Right atrium auricular region (tissue), 2 donors: ENCODE measurements around the gene PRKRIP1. TPM values are rescaled to one million over a fixed set of nuclear protein-coding genes. Genes with fewer than 3 reads are reported as not detected.
"Not testable (repeated sequence)": the region's sequence is repeated elsewhere in the genome, so short reads cannot be mapped to it uniquely, and the experiment has no call there.

Experiments used
- DNase-seq: peaks from one replicate; pipeline ENCODE4 v3.0.0-alpha.2; 2019; ENCODE audit warnings: low spot score
- H3K27ac ChIP-seq, 2 donors: fragments of 200-600 bp; sonication (generic); 1 replicate in 1 of 2; 2 replicates in 1 of 2; pipeline ENCODE4 v1.5.1; 2016 to 2019
- H3K27me3 ChIP-seq, 2 donors: fragments of 200-600 bp; sonication (generic); one replicate each; pipeline versions ENCODE4 v1.5.1 to v1.6.0; 2017 to 2019
- H3K36me3 ChIP-seq: fragments of 200-600 bp; sonication (generic); one replicate; pipeline ENCODE4 v1.5.1; 2016
- H3K4me1 ChIP-seq, 2 donors: fragments of 200-600 bp; sonication (generic); one replicate each; pipeline versions ENCODE4 v1.5.1 to v1.6.0; 2017 to 2019
- H3K4me3 ChIP-seq, 2 donors: fragments of 200-600 bp; sonication (generic); 1 replicate in 1 of 2; 2 replicates in 1 of 2; pipeline ENCODE4 v1.5.1; 2017 to 2019; ENCODE audit warnings: mild to moderate bottlenecking in 1 of 2, moderate library complexity in 1 of 2
- H3K9me3 ChIP-seq, 2 donors: fragments of 200-600 bp; sonication (generic); one replicate each; pipeline ENCODE4 v1.5.1; 2019
- CTCF ChIP-seq, 2 donors: fragments of 200-600 bp; sonication (generic); IDR thresholded peaks; one replicate each; pipeline ENCODE4 v1.5.1; 2019; ENCODE audit warnings: antibody characterized with exemption in 2 of 2
- total RNA-seq, 2 donors: library from RNA; depleted of rRNA; stranded (reverse); fragments of >200 nt; gene quantifications; one replicate each; pipeline ENCODE4 v1.1.0, GENCODE V29; 2016

Gene PRKRIP1
- 1 to 10 TPM; 9.6 to 9.8 TPM for total RNA-seq

- H3K9me3 ChIP-seq = no peaks in the 10 kb centered on the region
- peak within 1 kb of the TSS; percentile 71 to 76 for H3K27ac ChIP-seq
- peak within 1 kb of the TSS; percentile 61 to 86 for H3K4me3 ChIP-seq
- peak; percentile 91 for DNase-seq
- no peak for TF ChIP-seq CTCF (IDR thresholded peaks at IDR 0.05)
- H3K27me3 ChIP-seq = no peaks in the 10 kb centered on the region
- H3K36me3 ChIP-seq = peaks cover 18% of the 10 kb centered on the region
- H3K4me1 ChIP-seq = peaks cover 0 to 10% of the 10 kb centered on the region in 2 donors
Observed at GRCh38 chr7:102395873-102396709, at the start of gene PRKRIP1. TSS of gene PRKRIP1 (plus strand) at chr7:102396363. CDS start at chr7:102396412, 49 bp downstream.

GRCh38 chr7:102346983-102347382 is 49.2 kb upstream of the PRKRIP1 start:
- DNase-seq, H3K27me3 ChIP-seq, H3K36me3 ChIP-seq, H3K27ac ChIP-seq, H3K9me3 ChIP-seq, H3K4me1 ChIP-seq, H3K4me3 ChIP-seq: not testable (repeated sequence)

- H3K4me3 ChIP-seq, H3K9me3 ChIP-seq, DNase-seq, H3K4me1 ChIP-seq, H3K27me3 ChIP-seq, H3K36me3 ChIP-seq, H3K27ac ChIP-seq: not testable (repeated sequence)
Observed at GRCh38 chr7:102356344-102356743, 39.8 kb upstream of the PRKRIP1 start, which contains the start of gene SPDYE6. TSS of gene SPDYE6 (minus strand) at chr7:102356444. CDS start at chr7:102356023, 421 bp downstream.

GRCh38 chr7:102363549-102364393 is 32.4 kb upstream of the PRKRIP1 start:
- H3K9me3 ChIP-seq, H3K27me3 ChIP-seq, H3K4me1 ChIP-seq, H3K36me3 ChIP-seq: not testable (repeated sequence)
- Histone ChIP-seq H3K4me3 (peak overlapping the region; percentile 89 to 98), H3K27ac (peak overlapping the region; percentile 94 to 95)
- peak; percentile 98 for DNase-seq
- peak in 1 of 2 donors; percentile 30 for TF ChIP-seq CTCF (IDR thresholded peaks at IDR 0.05)

GRCh38 chr7:102364394-102364886 is 31.7 kb upstream of the PRKRIP1 start:
- H3K9me3 ChIP-seq, H3K4me1 ChIP-seq, H3K27me3 ChIP-seq, H3K36me3 ChIP-seq, DNase-seq: not testable (repeated sequence)
- Histone ChIP-seq H3K27ac (peak overlapping the region; percentile 94 to 95), H3K4me3 (peak overlapping the region; percentile 89 to 98)

- not testable (repeated sequence) for H3K9me3 ChIP-seq, H3K36me3 ChIP-seq, H3K27ac ChIP-seq, H3K4me3 ChIP-seq, DNase-seq, H3K27me3 ChIP-seq, H3K4me1 ChIP-seq
Observed at GRCh38 chr7:102365390-102365789, 30.8 kb upstream of the PRKRIP1 start.

GRCh38 chr7:102370038-102370437 is 26.1 kb upstream of the PRKRIP1 start:
- H3K27ac ChIP-seq, H3K9me3 ChIP-seq, DNase-seq, H3K4me3 ChIP-seq, H3K4me1 ChIP-seq, H3K36me3 ChIP-seq, H3K27me3 ChIP-seq: not testable (repeated sequence)

- not testable (repeated sequence) for DNase-seq, H3K27ac ChIP-seq, H3K4me3 ChIP-seq, H3K9me3 ChIP-seq, H3K27me3 ChIP-seq, H3K4me1 ChIP-seq
- H3K36me3 ChIP-seq = peaks cover 11% of the 10 kb centered on the region
Observed at GRCh38 chr7:102372796-102373195, 23.4 kb upstream of the PRKRIP1 start.
